ENCODE measurements around the gene ALG3. TPM values are rescaled to one million over a fixed set of nuclear protein-coding genes. Genes with fewer than 3 reads are reported as not detected.
A peak's percentile ranks its signal among the peaks of the same experiment; 100 is the strongest.

Gene ALG3
- total and polyA plus RNA-seq, 7 donors = 15.8 to 93.7 (median 36.7) TPM

DNA sequence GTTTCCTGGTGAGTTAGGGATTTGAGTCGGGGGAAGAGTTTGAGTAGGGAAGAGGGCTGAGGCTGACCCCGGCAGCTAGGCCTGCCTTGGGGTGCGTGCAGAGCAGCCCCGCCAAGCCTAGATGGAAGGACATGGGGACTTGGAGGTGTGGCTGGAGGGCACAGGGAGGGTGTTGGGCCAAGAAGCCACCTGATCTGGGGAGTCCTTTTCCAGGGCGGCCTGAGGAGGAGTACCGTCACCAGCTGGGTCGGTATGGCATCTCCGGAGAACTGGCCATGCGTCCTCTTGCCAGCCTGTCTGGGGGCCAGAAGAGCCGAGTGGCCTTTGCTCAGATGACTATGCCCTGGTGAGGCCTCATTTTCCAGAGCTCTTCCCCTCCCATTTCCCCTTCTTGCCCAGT lies 55.9 kb downstream of the ALG3 start:
- no peak overlapping the region for H3K27ac ChIP-seq
- H3K36me3 ChIP-seq (ENCODE audit: insufficient read depth in 1 of 2, low read depth in 1 of 2) = peaks cover 14 to 91% of the 10 kb centered on the region in 2 donors
- 44 to 73% (median 46%) methylated on average over 10 of the region's 10 CpGs for WGBS, 3 donors
- no peak overlapping the region for H3K4me3 ChIP-seq
- DNase-seq (no peak), ATAC-seq (peak in 2 of 4 donors; percentile 14 to 39)
- intact Hi-C loops (cut with DNase I) = no loop called here
- TF ChIP-seq, protein P1, sequence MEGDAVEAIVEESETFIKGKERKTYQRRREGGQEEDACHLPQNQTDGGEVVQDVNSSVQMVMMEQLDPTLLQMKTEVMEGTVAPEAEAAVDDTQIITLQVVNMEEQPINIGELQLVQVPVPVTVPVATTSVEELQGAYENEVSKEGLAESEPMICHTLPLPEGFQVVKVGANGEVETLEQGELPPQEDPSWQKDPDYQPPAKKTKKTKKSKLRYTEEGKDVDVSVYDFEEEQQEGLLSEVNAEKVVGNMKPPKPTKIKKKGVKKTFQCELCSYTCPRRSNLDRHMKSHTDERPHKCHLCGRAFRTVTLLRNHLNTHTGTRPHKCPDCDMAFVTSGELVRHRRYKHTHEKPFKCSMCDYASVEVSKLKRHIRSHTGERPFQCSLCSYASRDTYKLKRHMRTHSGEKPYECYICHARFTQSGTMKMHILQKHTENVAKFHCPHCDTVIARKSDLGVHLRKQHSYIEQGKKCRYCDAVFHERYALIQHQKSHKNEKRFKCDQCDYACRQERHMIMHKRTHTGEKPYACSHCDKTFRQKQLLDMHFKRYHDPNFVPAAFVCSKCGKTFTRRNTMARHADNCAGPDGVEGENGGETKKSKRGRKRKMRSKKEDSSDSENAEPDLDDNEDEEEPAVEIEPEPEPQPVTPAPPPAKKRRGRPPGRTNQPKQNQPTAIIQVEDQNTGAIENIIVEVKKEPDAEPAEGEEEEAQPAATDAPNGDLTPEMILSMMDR (IDR thresholded peaks at IDR 0.05) = no peak
- no peaks in the 10 kb centered on the region for H3K9me3 ChIP-seq
- H3K27me3 ChIP-seq (ENCODE audit: insufficient read depth in 3 of 3, low read length in 2 of 3) = no peaks in the 10 kb centered on the region
- peaks cover 6% of the 10 kb centered on the region for H3K4me1 ChIP-seq

Other genes starting within 250 kb of the ALG3 start
- gene ABCC5, start 231.1 kb downstream of the ALG3 start, total RNA-seq = 10 to 100 TPM; 34.4 to 94.2 (median 55.6) TPM
- 10 to 100 TPM; 24.5 to 70.9 (median 61.1) TPM for gene ABCC5, start 231.1 kb downstream of the ALG3 start, polyA plus RNA-seq
- not detected for gene HTR3D, start 217.2 kb downstream of the ALG3 start, total RNA-seq
- not detected for gene HTR3D, start 217.2 kb downstream of the ALG3 start, polyA plus RNA-seq
- gene HTR3C, start 195.9 kb downstream of the ALG3 start, total RNA-seq = not detected
- not detected for gene HTR3C, start 195.9 kb downstream of the ALG3 start, polyA plus RNA-seq
- not detected for gene HTR3E, start 151.9 kb downstream of the ALG3 start, total RNA-seq
- under 1 TPM in 1 of 3 donors, not detected in 2; 0.01 TPM for gene HTR3E, start 151.9 kb downstream of the ALG3 start, polyA plus RNA-seq
- 10 to 100 TPM; 44.0 to 55.1 (median 50.0) TPM for gene EIF2B5, start 113.6 kb downstream of the ALG3 start, total RNA-seq
- 100 to 1,000 TPM in 1 of 3 donors, 10 to 100 TPM in 2; 61.4 to 101 (median 80.3) TPM for gene EIF2B5, start 113.6 kb downstream of the ALG3 start, polyA plus RNA-seq
- 10 to 100 TPM; 46.7 to 57.2 (median 47.7) TPM for gene DVL3, start 93.6 kb downstream of the ALG3 start, total RNA-seq
- 10 to 100 TPM; 32.3 to 57.6 (median 36.1) TPM for gene DVL3, start 93.6 kb downstream of the ALG3 start, polyA plus RNA-seq
- gene AP2M1, start 74.1 kb downstream of the ALG3 start, total RNA-seq = 100 to 1,000 TPM; 157 to 178 (median 165) TPM
- 100 to 1,000 TPM; 166 to 299 (median 285) TPM for gene AP2M1, start 74.1 kb downstream of the ALG3 start, polyA plus RNA-seq
- 10 to 100 TPM; 44.1 to 93.0 (median 72.7) TPM for gene ABCF3, start 62.8 kb downstream of the ALG3 start, total RNA-seq
- gene ABCF3, start 62.8 kb downstream of the ALG3 start, polyA plus RNA-seq = 100 to 1,000 TPM in 1 of 3 donors, 10 to 100 TPM in 2; 68.5 to 108 (median 79.3) TPM
- under 1 TPM in 1 of 4 donors, not detected in 3; 0.26 TPM for gene VWA5B2, start 19.4 kb downstream of the ALG3 start, total RNA-seq
- under 1 TPM; 0.03 to 0.06 (median 0.04) TPM for gene VWA5B2, start 19.4 kb downstream of the ALG3 start, polyA plus RNA-seq
- gene EEF1AKMT4, start 710 bp upstream of the ALG3 start, total RNA-seq = 1 to 10 TPM; 1.8 to 8.2 (median 6.2) TPM
- gene EEF1AKMT4, start 710 bp upstream of the ALG3 start, polyA plus RNA-seq = 10 to 100 TPM in 2 of 3 donors, 1 to 10 TPM in 1; 9.0 to 25.5 (median 10.1) TPM
- gene CAMK2N2, start 12.6 kb upstream of the ALG3 start, total RNA-seq = not detected
- under 1 TPM in 2 of 3 donors, not detected in 1; 0.01 to 0.52 TPM for gene CAMK2N2, start 12.6 kb upstream of the ALG3 start, polyA plus RNA-seq
- gene ECE2, start 27.1 kb upstream of the ALG3 start, total RNA-seq = not detected
- not detected for gene ECE2, start 27.1 kb upstream of the ALG3 start, polyA plus RNA-seq
- gene PSMD2, start 50.3 kb upstream of the ALG3 start, total RNA-seq = 100 to 1,000 TPM; 338 to 440 (median 424) TPM
- gene PSMD2, start 50.3 kb upstream of the ALG3 start, polyA plus RNA-seq = 100 to 1,000 TPM; 344 to 898 (median 873) TPM
- 100 to 1,000 TPM; 448 to 726 (median 633) TPM for gene EIF4G1, start 65.6 kb upstream of the ALG3 start, total RNA-seq
- 100 to 1,000 TPM; 395 to 787 (median 628) TPM for gene EIF4G1, start 65.6 kb upstream of the ALG3 start, polyA plus RNA-seq
- 10 to 100 TPM; 12.6 to 20.3 (median 13.9) TPM for gene FAM131A, start 88.6 kb upstream of the ALG3 start, total RNA-seq
- gene FAM131A, start 88.6 kb upstream of the ALG3 start, polyA plus RNA-seq = 10 to 100 TPM; 12.9 to 26.8 (median 20.2) TPM
- gene CLCN2, start 112.6 kb upstream of the ALG3 start, total RNA-seq = 1 to 10 TPM in 3 of 4 donors, under 1 TPM in 1; 0.64 to 2.3 (median 1.4) TPM
- 1 to 10 TPM; 1.2 to 2.8 (median 2.0) TPM for gene CLCN2, start 112.6 kb upstream of the ALG3 start, polyA plus RNA-seq
- 10 to 100 TPM; 21.2 to 33.2 (median 28.6) TPM for gene POLR2H, start 112.7 kb upstream of the ALG3 start, total RNA-seq
- gene POLR2H, start 112.7 kb upstream of the ALG3 start, polyA plus RNA-seq = 100 to 1,000 TPM in 1 of 3 donors, 10 to 100 TPM in 2; 41.6 to 117 (median 62.8) TPM
- gene THPO, start 129.2 kb upstream of the ALG3 start, total RNA-seq = 1 to 10 TPM in 2 of 4 donors, under 1 TPM in 2; 0.79 to 3.0 (median 1.3) TPM
- gene THPO, start 129.2 kb upstream of the ALG3 start, polyA plus RNA-seq = 1 to 10 TPM in 1 of 3 donors, under 1 TPM in 2; 0.49 to 1.2 (median 0.55) TPM
- gene CHRD, start 131.1 kb upstream of the ALG3 start, total RNA-seq = 10 to 100 TPM in 1 of 4 donors, 1 to 10 TPM in 3; 4.1 to 10.5 (median 6.3) TPM
- gene CHRD, start 131.1 kb upstream of the ALG3 start, polyA plus RNA-seq = 1 to 10 TPM; 2.5 to 5.2 (median 5.1) TPM

Measured in psoas muscle (tissue), 8 donors.